Measurements from ENCODE around the gene CIZ1.
"Not testable (repeated sequence)": the region's sequence is repeated elsewhere in the genome, so short reads cannot be mapped to it uniquely, and the experiment has no call there.

The CIZ1 gene

GRCh38 chr9:128145951-128146351, 45.4 kb downstream of the CIZ1 start:
- DNase-seq: no peak

- DNase-seq: no peak
These were observed 45.8 kb downstream of the CIZ1 start for GRCh38 chr9:128145536-128145935.

GRCh38 chr9:128144239-128145181, 46.9 kb downstream of the CIZ1 start:
- DNase-seq: no peak

GRCh38 chr9:128143525-128144238, 47.7 kb downstream of the CIZ1 start:
- no peak for DNase-seq

- no peak for DNase-seq
These were observed 48.8 kb downstream of the CIZ1 start for GRCh38 chr9:128142596-128142995.

- DNase-seq: no peak
These were observed 49.3 kb downstream of the CIZ1 start for GRCh38 chr9:128142061-128142460.

GRCh38 chr9:128141604-128142003, 49.8 kb downstream of the CIZ1 start:
- no peak for DNase-seq

GRCh38 chr9:128139621-128140020, 51.8 kb downstream of the CIZ1 start:
- no peak for DNase-seq

- no peak for DNase-seq
These were observed 53.4 kb downstream of the CIZ1 start for GRCh38 chr9:128138001-128138400.

GRCh38 chr9:128136816-128137793, 54.3 kb downstream of the CIZ1 start:
- DNase-seq: no peak

- DNase-seq: not testable (repeated sequence)
These were observed 55.8 kb downstream of the CIZ1 start for GRCh38 chr9:128135561-128135960.

- DNase-seq: not testable (repeated sequence)
These were observed 59.2 kb downstream of the CIZ1 start for GRCh38 chr9:128132139-128132538.

GRCh38 chr9:128131346-128131745, 60.0 kb downstream of the CIZ1 start:
- not testable (repeated sequence) for DNase-seq

GRCh38 chr9:128130651-128131050, 60.7 kb downstream of the CIZ1 start:
- DNase-seq: not testable (repeated sequence)

- DNase-seq: not testable (repeated sequence)
These were observed 61.3 kb downstream of the CIZ1 start for GRCh38 chr9:128129976-128130590.

GRCh38 chr9:128128836-128129590, 62.4 kb downstream of the CIZ1 start:
- DNase-seq: no peak

GRCh38 chr9:128127990-128128835, 63.2 kb downstream of the CIZ1 start:
- peak; percentile 81 for DNase-seq

GRCh38 chr9:128127568-128127989, 63.8 kb downstream of the CIZ1 start, which contains the start of gene PTGES2:
TSS of gene PTGES2 (minus strand) at chr9:128127729. CDS start at chr9:128127717, 12 bp downstream.
- peak; percentile 66 for DNase-seq

- DNase-seq: no peak
These were observed 65.6 kb downstream of the CIZ1 start for GRCh38 chr9:128125580-128126354.

All from effector CD8-positive, alpha-beta T cell (primary cell).